H9 (cell line): ENCODE measurements around the gene MCM10. TPM values are rescaled to one million over a fixed set of nuclear protein-coding genes. Genes with fewer than 3 reads are reported as not detected.

Source experiments
- DNase-seq: peaks from one replicate; pipeline ENCODE4 v3.0.0-alpha.2; 2017
- H2AFZ ChIP-seq: one replicate; pipeline ENCODE4 v1.6.1; 2013; ENCODE audit warnings: mild to moderate bottlenecking, low read length, control low read depth, moderate library complexity
- H2AK5ac ChIP-seq: 2 replicates; pipeline ENCODE4 v1.6.1; 2013; ENCODE audit warnings: low read length, control low read depth, mixed read lengths; ENCODE audit not compliant: insufficient read length
- H2BK120ac ChIP-seq: one replicate; pipeline ENCODE4 v1.6.1; 2013; ENCODE audit warnings: low read depth, mild to moderate bottlenecking, low read length, control low read depth, inconsistent platforms; ENCODE audit not compliant: poor library complexity, severe bottlenecking
- H2BK12ac ChIP-seq: 2 replicates; pipeline ENCODE4 v1.6.1; 2013; ENCODE audit warnings: low read length, control low read depth, mixed read lengths, low read depth; ENCODE audit not compliant: insufficient read length
- H2BK15ac ChIP-seq: 2 replicates; pipeline ENCODE4 v1.6.1; 2013; ENCODE audit warnings: low read depth, low read length, control low read depth
- H2BK20ac ChIP-seq: one replicate; pipeline ENCODE4 v1.6.1; 2013; ENCODE audit warnings: low read depth, mild to moderate bottlenecking, low read length, control low read depth, inconsistent platforms; ENCODE audit not compliant: poor library complexity, severe bottlenecking
- H2BK5ac ChIP-seq: 2 replicates; pipeline ENCODE4 v1.6.1; 2013; ENCODE audit warnings: low read length, control low read depth, mixed read lengths; ENCODE audit not compliant: insufficient read length
- H3K14ac ChIP-seq: 2 replicates; pipeline ENCODE4 v1.6.1; 2013; ENCODE audit warnings: low read length, control low read depth; ENCODE audit not compliant: insufficient read depth
- H3K18ac ChIP-seq: 2 replicates; pipeline ENCODE4 v1.6.1; 2013; ENCODE audit warnings: low read depth, mild to moderate bottlenecking, mixed read lengths, low read length, control low read depth; ENCODE audit not compliant: insufficient read length
- H3K23ac ChIP-seq: 2 replicates; pipeline ENCODE4 v1.6.1; 2013; ENCODE audit warnings: low read length, control low read depth, mixed read lengths, low read depth; ENCODE audit not compliant: insufficient read length
- H3K23me2 ChIP-seq: 2 replicates; pipeline ENCODE4 v1.6.1; 2013; ENCODE audit warnings: low read depth, mild to moderate bottlenecking, mixed read lengths, low read length, control low read depth; ENCODE audit not compliant: insufficient read length, poor library complexity, severe bottlenecking
- H3K27ac ChIP-seq: 2 replicates; pipeline ENCODE4 v1.5.1; 2013; ENCODE audit warnings: low read length, control low read depth, mixed read lengths, low read depth; ENCODE audit not compliant: insufficient read length
- H3K27me3 ChIP-seq: 2 replicates; pipeline ENCODE4 v1.6.1; 2013; ENCODE audit warnings: low read length, control low read depth, inconsistent platforms; ENCODE audit not compliant: insufficient read depth
- H3K4ac ChIP-seq: 2 replicates; pipeline ENCODE4 v1.6.1; 2013; ENCODE audit warnings: low read depth, mild to moderate bottlenecking, control low read depth, inconsistent platforms, low read length, moderate library complexity
- H3K4me1 ChIP-seq: 2 replicates; pipeline ENCODE4 v1.6.1; 2013; ENCODE audit warnings: low read length, control low read depth, inconsistent platforms; ENCODE audit not compliant: insufficient read depth
- H3K4me2 ChIP-seq: 2 replicates; pipeline ENCODE4 v1.6.1; 2013; ENCODE audit warnings: low read length, control low read depth, mixed read lengths; ENCODE audit not compliant: insufficient read length, insufficient read depth
- H3K56ac ChIP-seq: 2 replicates; pipeline ENCODE4 v1.6.1; 2013; ENCODE audit warnings: low read depth, mild to moderate bottlenecking, mixed read lengths, low read length, control low read depth; ENCODE audit not compliant: insufficient read length
- H3K79me1 ChIP-seq: 2 replicates; pipeline ENCODE4 v1.6.1; 2013; ENCODE audit warnings: low read depth, mild to moderate bottlenecking, moderate library complexity, low read length, control low read depth, inconsistent platforms; ENCODE audit not compliant: insufficient read depth, poor library complexity, severe bottlenecking
- H3K79me2 ChIP-seq: 2 replicates; pipeline ENCODE4 v1.6.1; 2013; ENCODE audit warnings: low read length, control low read depth, inconsistent platforms; ENCODE audit not compliant: insufficient read depth
- H3K9ac ChIP-seq: 2 replicates; pipeline ENCODE4 v1.6.1; 2013; ENCODE audit warnings: low read length, control low read depth, mixed read lengths; ENCODE audit not compliant: insufficient read length; ENCODE audit errors: extremely low read depth
- H3K9me3 ChIP-seq: one replicate; pipeline ENCODE4 v1.6.1; 2013; ENCODE audit warnings: low read depth, low read length, inconsistent platforms; ENCODE audit not compliant: control insufficient read depth
- H3T11ph ChIP-seq: one replicate; pipeline ENCODE4 v1.6.1; 2013; ENCODE audit warnings: mild to moderate bottlenecking, low read length, control low read depth, inconsistent platforms
- H4K20me1 ChIP-seq: one replicate; pipeline ENCODE4 v1.6.1; 2013; ENCODE audit not compliant: control insufficient read depth, insufficient read length, insufficient read depth
- H4K5ac ChIP-seq: 2 replicates; pipeline ENCODE4 v1.6.1; 2013; ENCODE audit warnings: low read depth, mild to moderate bottlenecking, mixed read lengths, low read length, control low read depth; ENCODE audit not compliant: insufficient read length
- H4K8ac ChIP-seq: replicated peaks from 2 replicates; pipeline ENCODE4 v1.6.1; 2013; ENCODE audit warnings: low read length, control low read depth, mixed read lengths, low read depth; ENCODE audit not compliant: insufficient read length
- H4K91ac ChIP-seq: 2 replicates; pipeline ENCODE4 v1.6.1; 2013; ENCODE audit warnings: low read depth, mild to moderate bottlenecking, moderate library complexity, mixed read lengths, low read length, control low read depth; ENCODE audit not compliant: insufficient read length
- H3K27ac Mint-ChIP-seq, 3 experiments: 2 replicates in 2 of 3; 3 replicates in 1 of 3; pipeline ENCODE4 v1.8.0; 2020 to 2021; ENCODE audit warnings: mixed read lengths in 3 of 3, mild to moderate bottlenecking in 1 of 3, moderate library complexity in 1 of 3
- H3K27me3 Mint-ChIP-seq: 2 replicates; pipeline ENCODE4 v1.8.0; 2021; ENCODE audit warnings: low read depth, mild to moderate bottlenecking, moderate library complexity, mixed read lengths
- H3K36me3 Mint-ChIP-seq, 3 experiments: 2 replicates in 2 of 3; 3 replicates in 1 of 3; pipeline ENCODE4 v1.8.0; 2020 to 2021; ENCODE audit warnings: low read depth in 3 of 3, mixed read lengths in 3 of 3; ENCODE audit not compliant: insufficient read depth in 1 of 3
- H3K4me1 Mint-ChIP-seq, 2 experiments: 2 replicates each; pipeline ENCODE4 v1.8.0; 2020; ENCODE audit warnings: mixed read lengths in 2 of 2
- H3K4me3 Mint-ChIP-seq, 2 experiments: 2 replicates in 1 of 2; 3 replicates in 1 of 2; pipeline ENCODE4 v1.8.0; 2020 to 2021; ENCODE audit warnings: mild to moderate bottlenecking in 2 of 2, mixed read lengths in 2 of 2, moderate library complexity in 1 of 2
- H3K9me3 Mint-ChIP-seq, 2 experiments: 2 replicates in 1 of 2; 3 replicates in 1 of 2; pipeline ENCODE4 v1.8.0; 2020; ENCODE audit warnings: mild to moderate bottlenecking in 2 of 2, mixed read lengths in 2 of 2, moderate library complexity in 1 of 2
- CTCF ChIP-seq: fragments of 200-600 bp; sonication (generic); conservative IDR thresholded peaks from 3 replicates; pipeline ENCODE4 v1.8.0; 2021; ENCODE audit warnings: antibody characterized with exemption, mild to moderate bottlenecking
- WGBS: extraction: QIAGEN DNeasy Blood & Tissue Kit; methylation state at CpG from one replicate; pipeline ENCODE4 v1.1.7; 2013; ENCODE audit warnings: missing lambda C conversion rate, low lambda C conversion rate, mixed read lengths; ENCODE audit not compliant: insufficient read length; ENCODE audit errors: extremely low coverage; 5-methylcytosine and 5-hydroxymethylcytosine counted together
- total RNA-seq: library from RNA; stranded (reverse); gene quantifications from 2 replicates; pipeline ENCODE4 v1.2.1, GENCODE V29; 2021

MCM10 gene
- total RNA-seq, 1 experiment from 2014 or later, result 67.4 TPM

DNA sequence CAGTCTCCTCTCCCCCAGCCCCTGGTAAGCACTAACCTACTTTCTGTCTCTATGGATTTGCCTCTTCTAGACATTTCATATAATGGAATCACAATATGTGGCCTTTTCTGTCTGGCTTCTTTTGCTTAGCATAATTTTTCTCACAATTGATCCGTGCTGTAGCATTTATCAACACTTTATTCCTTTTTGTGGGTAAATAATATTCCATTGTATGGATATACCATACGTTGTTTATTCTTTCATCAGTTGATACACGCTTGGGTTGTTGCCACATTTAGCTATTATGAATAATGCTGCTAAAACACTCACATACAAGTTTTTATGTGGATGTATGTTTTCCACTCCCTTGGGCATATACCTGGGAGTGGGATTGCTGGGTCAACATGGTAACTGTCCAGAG lies 25.8 kb downstream of the MCM10 start:
- H3K23me2 ChIP-seq, result no peaks in the 10 kb centered on the region
- Mint-ChIP-seq H3K4me1 (no peaks in the 10 kb centered on the region), H3K36me3 (peaks cover 66 to 92% (median 86%) of the 10 kb centered on the region in 3 experiments), H3K27ac (no peak overlapping the region), H3K27me3 (no peaks in the 10 kb centered on the region), H3K4me3 (no peak overlapping the region), H3K9me3 (peaks cover 2 to 5% of the 10 kb centered on the region in 2 experiments; a peak in 4 of 5 replicates)
- no peak overlapping the region for H2AK5ac ChIP-seq
- no CpG with 5 or more reads among the region's 3 CpGs for WGBS
- no peak overlapping the region for H2BK15ac ChIP-seq
- H3K4me2 ChIP-seq, result no peak overlapping the region
- DNase-seq, result no peak
- H3K79me1 ChIP-seq, result no peaks in the 10 kb centered on the region
- no peak overlapping the region for H3K18ac ChIP-seq
- no peak for TF ChIP-seq CTCF
- H3K27ac ChIP-seq, result no peak overlapping the region
- no peak overlapping the region for H3K56ac ChIP-seq
- no peaks in the 10 kb centered on the region for H3K27me3 ChIP-seq
- no peak overlapping the region for H4K5ac ChIP-seq
- H3K79me2 ChIP-seq, result no peaks in the 10 kb centered on the region
- H2AFZ ChIP-seq, result no peak overlapping the region
- H2BK20ac ChIP-seq, result no peak overlapping the region
- no peak overlapping the region for H3T11ph ChIP-seq
- no peak overlapping the region for H3K23ac ChIP-seq
- no peak overlapping the region for H2BK120ac ChIP-seq
- no peak overlapping the region for H3K4ac ChIP-seq
- H3K14ac ChIP-seq, result no peak overlapping the region
- H3K9me3 ChIP-seq, result no peaks in the 10 kb centered on the region
- no peak overlapping the region for H4K91ac ChIP-seq
- no peak overlapping the region for H4K8ac ChIP-seq
- H3K4me1 ChIP-seq, result no peaks in the 10 kb centered on the region
- H3K9ac ChIP-seq, result no peak overlapping the region
- no peaks in the 10 kb centered on the region for H4K20me1 ChIP-seq
- no peak overlapping the region for H2BK12ac ChIP-seq
- no peak overlapping the region for H2BK5ac ChIP-seq
